Retina (tissue), 1 donor: Measurements from ENCODE around the gene VPREB3.
"Not testable (repeated sequence)": the region's sequence is repeated elsewhere in the genome, so short reads cannot be mapped to it uniquely, and the experiment has no call there.

Source experiments
- DNase-seq: peaks from one replicate; pipeline ENCODE4 v3.0.0-alpha.2; 2016

VPREB3 gene

DNA sequence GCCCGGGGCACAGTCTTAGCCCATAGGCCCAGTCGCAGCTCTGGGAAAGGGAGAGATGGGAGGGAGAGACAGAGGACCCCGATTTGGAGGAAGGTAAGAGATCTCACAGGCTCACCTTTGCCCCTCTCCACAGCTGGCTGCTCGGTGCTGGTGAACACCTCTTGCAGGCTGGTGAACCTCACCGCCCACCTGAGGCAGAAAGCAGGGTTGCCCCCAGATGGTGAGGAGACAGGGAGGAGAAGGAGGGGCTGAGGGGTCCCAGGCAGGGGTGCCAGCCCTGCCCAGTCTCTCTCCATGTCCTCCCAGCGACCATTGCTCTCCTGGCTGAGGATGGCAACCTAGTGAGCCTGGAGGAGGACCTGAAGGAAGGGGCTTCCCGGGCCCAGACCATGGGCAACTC, 9.7 kb upstream of the VPREB3 start:
- DNase-seq = no peak

DNA sequence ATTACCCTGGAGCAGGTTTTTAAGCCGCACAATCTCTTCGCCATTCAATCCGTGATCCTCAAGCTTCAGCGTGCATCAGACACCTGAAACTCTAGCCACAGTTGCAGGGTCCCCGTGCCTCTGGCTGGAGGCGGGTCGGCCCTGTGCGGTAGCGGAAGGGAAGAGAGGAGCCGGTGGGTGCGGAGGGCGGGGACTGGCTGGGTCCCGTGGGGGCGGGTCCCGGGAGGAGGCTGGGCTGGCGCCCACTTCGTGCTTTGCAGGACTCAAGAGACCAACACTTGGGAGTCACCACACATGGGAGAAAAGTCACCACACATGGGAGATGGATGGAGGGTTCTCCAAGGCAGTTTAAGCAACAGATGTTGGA, 9.3 kb upstream of the VPREB3 start:
- DNase-seq = no peak

GRCh38 chr22:23762842-23763578, 8.8 kb upstream of the VPREB3 start, which contains the start of gene C22orf15:
Gene C22orf15, plus strand, starts transcription at chr22:23762990. Its CDS starts 317 bp downstream, at chr22:23763307.
- DNase-seq = peak; percentile 42

GRCh38 chr22:23760056-23760455, 5.8 kb upstream of the VPREB3 start:
- no peak for DNase-seq

DNA sequence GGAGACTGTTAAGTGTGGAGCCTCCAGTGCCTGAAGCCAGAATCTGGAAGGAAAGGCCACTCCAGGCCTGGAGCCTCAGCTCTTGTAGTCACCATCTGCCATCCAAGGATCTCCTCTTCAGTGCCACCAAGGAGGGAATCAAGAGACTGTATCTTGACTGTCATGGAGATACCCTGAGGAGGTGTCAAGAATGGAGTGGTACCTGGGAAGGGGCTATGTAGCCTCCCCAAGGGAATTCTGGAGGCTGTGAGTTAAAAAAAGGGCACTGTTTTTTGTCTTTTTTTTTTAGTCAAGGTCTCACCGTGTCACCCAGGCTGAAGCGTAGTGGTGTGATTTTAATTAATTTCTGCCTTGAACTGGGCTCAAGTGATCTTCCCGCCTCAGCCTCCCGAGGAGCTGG, 5.3 kb upstream of the VPREB3 start:
- no peak for DNase-seq

GRCh38 chr22:23756891-23757290, 2.7 kb upstream of the VPREB3 start:
- no peak for DNase-seq

GRCh38 chr22:23755711-23756110, 1.5 kb upstream of the VPREB3 start:
- no peak for DNase-seq

GRCh38 chr22:23754980-23755636, 883 bp upstream of the VPREB3 start:
- DNase-seq = no peak

- no peak for DNase-seq
Measured at GRCh38 chr22:23753385-23753784, 840 bp downstream of the VPREB3 start.

- no peak for DNase-seq
Measured at GRCh38 chr22:23752750-23753149, 1.5 kb downstream of the VPREB3 start.

DNA sequence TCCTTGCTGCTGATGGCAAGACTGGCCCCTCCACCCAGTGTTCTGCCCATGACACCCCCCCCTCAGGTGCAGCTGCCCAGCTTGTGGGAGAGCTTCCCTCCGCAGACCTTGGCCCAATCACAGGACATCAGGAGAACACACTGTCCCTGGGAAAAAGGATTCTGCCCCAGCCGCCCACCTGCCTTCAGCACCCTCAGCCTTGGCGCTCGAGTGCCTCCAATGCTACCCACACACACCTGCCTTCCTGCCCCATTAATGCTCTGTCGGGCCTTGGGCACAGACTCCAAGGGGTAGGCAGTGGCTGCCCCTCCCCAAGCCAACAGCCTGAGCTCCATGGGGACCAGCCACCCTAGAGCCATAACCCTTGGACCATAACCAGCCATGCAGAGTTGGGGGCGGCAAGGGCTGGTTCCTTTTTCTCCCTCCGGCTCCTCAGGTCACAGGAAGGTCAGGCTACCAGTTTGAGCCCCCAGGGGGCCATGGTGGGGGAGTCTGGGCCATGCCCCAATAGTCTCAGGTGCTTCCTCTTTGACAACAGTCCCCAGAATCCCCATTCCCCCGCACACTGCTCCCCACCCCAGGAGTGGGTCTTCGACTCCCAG, 2.0 kb downstream of the VPREB3 start:
- no peak for DNase-seq

GRCh38 chr22:23751441-23751996, 2.7 kb downstream of the VPREB3 start:
- DNase-seq = no peak

DNA sequence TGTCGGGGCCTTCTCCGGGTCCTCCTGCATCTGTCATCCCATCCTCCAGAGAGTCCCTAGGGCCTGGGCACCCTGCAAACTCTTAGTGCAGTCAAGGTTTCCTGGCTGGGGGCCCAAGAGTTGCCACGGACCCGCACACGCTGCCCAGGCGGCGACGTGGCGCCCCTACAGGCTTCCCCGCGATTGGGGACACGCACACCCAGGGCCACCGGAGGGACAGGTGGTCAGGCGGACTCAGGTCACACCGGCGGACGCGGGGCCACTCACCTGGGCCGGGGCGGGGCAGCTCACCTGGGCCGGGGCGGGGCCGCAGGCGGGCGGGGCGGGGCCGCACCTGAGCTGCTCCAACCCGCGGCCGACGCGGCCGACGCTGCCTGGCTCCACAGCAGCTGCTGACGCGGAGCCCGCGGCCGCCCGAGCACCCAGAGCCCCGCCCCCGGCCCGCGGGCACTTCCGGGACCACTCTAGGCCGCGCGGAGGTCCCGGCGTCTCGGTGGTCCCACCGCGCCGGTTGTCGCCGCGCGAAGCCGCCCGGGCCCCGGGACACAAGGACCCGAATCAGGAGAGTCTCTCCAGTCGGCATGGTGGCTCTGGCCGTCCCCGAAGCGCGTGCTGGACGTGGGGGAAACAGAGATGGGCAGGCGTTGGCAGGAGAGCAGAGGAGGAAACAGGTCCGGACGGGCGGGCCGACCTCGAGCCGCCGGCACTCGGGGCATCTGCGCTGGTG, 3.3 kb downstream of the VPREB3 start, which contains the start of gene ZNF70:
ZNF70 (minus strand) TSS at position 399 of the 727 bp plus-strand sequence. CDS start 5,972 bp downstream, outside the sequence.
- peak; percentile 94 for DNase-seq

DNA sequence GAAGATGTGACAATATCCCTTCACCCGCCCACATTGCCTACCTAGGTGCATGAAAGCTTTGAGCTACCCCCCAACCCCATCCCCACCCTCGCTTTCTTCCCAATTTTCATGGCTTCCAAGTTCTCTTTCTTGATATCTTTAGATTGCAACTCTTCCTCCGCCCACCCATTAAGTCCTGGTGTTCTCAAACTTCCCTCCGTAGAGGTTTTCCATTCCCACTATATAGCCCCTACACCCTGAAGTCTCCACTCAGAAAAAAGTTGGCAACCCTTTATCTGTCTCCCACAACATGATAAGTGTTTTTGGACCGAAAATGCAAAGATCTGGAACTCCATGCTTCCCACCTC, 3.9 kb downstream of the VPREB3 start:
- DNase-seq = no peak

- DNase-seq = no peak
Measured at GRCh38 chr22:23749841-23750301, 4.4 kb downstream of the VPREB3 start.

DNA sequence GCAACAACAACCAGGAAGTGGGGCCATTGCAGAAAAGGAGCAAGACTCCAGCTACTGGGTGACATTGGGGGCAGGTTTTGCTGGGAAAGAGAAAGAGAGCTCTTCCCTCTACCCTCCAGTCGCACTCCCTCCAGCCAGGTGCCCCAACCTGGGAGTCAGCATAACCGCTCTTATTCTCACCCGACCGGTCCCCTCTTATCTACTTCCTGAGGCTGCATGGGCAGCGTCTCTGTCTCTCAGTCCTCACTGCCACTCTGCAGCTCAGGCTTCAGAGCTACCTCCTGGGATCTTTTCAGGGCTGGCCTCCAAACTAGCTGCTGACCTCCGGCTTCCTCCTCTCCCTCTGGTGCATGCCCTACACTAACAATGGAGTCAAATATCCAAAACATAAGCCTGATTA, 8.4 kb downstream of the VPREB3 start:
- DNase-seq = no peak

GRCh38 chr22:23744485-23744884, 9.7 kb downstream of the VPREB3 start:
- DNase-seq = no peak

DNA sequence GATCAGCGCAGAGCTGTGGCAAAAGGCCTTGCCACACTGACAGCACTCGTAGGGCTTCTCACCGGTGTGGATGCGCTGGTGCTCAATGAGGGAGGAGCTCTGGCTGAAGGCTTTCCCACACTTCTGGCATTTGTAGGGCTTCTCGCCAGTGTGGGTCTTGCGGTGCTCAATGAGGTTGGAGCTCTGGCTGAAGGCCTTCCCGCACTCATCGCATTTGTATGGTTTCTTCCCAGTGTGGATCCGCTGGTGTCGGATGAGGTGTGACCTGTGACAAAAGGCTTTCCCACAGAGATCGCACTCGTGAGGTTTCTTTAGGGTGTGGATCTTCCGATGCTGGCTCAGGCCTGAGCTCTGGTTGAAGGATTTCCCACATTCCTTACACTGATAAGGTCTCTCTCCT, 10.2 kb downstream of the VPREB3 start:
- DNase-seq = no peak

- DNase-seq = no peak
Measured at GRCh38 chr22:23743303-23743705, 10.9 kb downstream of the VPREB3 start.

DNA sequence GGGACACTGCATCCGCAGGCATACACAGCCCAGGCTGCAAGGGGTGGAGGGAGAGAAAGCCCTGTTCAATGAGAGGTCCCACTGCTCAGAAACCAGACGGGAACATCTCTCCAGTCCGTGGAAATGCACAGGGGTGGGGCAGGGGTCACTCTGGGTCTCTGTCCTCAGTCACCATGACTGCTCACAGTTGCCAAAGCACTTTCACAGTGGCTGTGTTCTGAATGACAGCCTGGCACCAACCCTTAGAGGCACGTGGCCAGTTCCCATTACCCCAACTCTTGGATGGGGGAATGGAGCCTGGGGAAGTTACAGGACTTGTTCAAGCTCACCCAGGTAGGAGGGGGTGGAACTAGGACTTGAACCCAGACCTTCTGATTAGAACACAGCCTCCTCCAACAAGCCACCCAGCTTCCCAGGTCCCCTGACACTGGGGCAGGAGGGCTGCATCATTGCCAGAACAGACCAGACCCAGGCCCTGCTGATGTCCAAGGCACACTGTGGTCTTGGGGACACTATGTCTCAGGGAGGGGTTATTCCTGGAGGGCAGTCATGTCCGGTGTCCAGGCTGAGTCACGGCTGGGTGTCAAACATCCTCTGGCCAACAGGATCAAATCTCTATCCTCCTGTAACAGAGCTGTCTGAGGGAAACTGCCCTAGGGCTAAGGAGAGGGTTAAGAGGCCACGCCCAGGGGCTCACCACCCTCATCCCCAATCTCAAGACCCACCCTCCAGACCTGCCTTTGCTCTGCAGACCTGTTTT, 11.5 kb downstream of the VPREB3 start:
- DNase-seq = no peak

DNA sequence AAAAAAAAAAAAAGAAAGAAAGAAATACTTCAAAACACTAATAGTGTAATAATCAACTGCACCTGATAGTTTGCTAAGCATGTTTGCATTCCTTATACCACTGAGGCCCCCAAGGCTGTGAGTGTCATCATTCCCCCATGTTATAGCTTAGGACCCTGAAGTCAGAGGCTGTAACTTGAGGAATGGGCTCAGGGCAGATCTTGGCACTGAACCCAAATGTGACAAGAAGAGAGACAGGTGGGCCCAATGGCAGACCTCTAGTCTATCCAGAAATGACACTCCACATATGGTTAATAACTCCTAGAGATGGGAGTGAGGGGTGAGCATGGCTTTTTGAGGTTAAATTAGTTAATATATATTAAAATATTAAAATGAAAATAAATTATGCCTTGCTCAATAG, 16.5 kb downstream of the VPREB3 start:
- no peak for DNase-seq

DNA sequence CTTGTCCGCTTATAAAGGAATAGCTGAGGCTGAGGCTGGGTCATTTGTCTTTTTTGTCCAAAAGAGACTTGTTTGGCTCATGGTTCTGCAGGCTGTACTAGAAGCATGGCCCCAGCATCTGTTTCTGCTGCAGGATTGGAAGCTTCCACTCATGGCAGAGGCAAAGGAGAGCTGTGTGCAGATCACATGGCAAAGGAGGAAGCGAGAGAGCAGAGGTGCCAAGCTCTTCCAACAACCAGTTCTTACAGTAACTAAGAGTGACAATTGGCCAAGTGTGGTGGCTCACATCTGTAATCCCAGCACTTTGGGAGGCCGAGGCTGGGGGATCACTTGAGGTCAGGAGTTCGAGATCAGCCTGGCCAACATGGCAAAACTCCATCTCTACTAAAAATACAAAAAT, 26.1 kb downstream of the VPREB3 start:
- DNase-seq = not testable (repeated sequence)
